Parathyroid adenoma (tissue), 2 donors: ENCODE data around the gene MLKL.

Source experiments
- H2AFZ ChIP-seq: fragments of 300-600 bp; sonication (generic); one replicate; pipeline ENCODE4 v1.7.0; 2017; ENCODE audit warnings: antibody characterized with exemption, mild to moderate bottlenecking
- H3K27ac ChIP-seq: fragments of 300-600 bp; sonication (generic); one replicate; pipeline ENCODE4 v1.7.0; 2017
- H3K27me3 ChIP-seq: fragments of 300-600 bp; sonication (generic); one replicate; pipeline ENCODE4 v1.7.0; 2017; ENCODE audit warnings: low read length; ENCODE audit not compliant: control insufficient read depth, insufficient read depth
- H3K36me3 ChIP-seq: fragments of 300-600 bp; sonication (generic); one replicate; pipeline ENCODE4 v1.7.0; 2017; ENCODE audit warnings: low read length; ENCODE audit not compliant: control insufficient read depth, insufficient read depth
- H3K4me1 ChIP-seq: fragments of 300-600 bp; sonication (generic); one replicate; pipeline ENCODE4 v1.7.0; 2017; ENCODE audit warnings: control low read depth
- H3K4me2 ChIP-seq: fragments of 300-600 bp; sonication (generic); one replicate; pipeline ENCODE4 v1.7.0; 2017; ENCODE audit warnings: low read length
- H3K4me3 ChIP-seq: fragments of 300-600 bp; sonication (generic); one replicate; pipeline ENCODE4 v1.7.0; 2017; ENCODE audit warnings: low read depth, low read length
- H3K79me2 ChIP-seq: fragments of 300-600 bp; sonication (generic); one replicate; pipeline ENCODE4 v1.7.0; 2017; ENCODE audit warnings: control low read depth
- H3K9ac ChIP-seq: fragments of 300-600 bp; sonication (generic); one replicate; pipeline ENCODE4 v1.7.0; 2017; ENCODE audit warnings: mild to moderate bottlenecking
- H3K9me3 ChIP-seq: fragments of 300-600 bp; sonication (generic); one replicate; pipeline ENCODE4 v1.7.0; 2017; ENCODE audit warnings: low read length; ENCODE audit not compliant: control insufficient read depth
- TF ChIP-seq, protein P1 (sequence below): fragments of 300-600 bp; sonication (generic); IDR thresholded peaks from one replicate; pipeline ENCODE4 v1.7.0; 2017; ENCODE audit warnings: antibody characterized with exemption, mild to moderate bottlenecking
- donor health status: primary hyperparathyroidism.

The MLKL gene

DNA sequence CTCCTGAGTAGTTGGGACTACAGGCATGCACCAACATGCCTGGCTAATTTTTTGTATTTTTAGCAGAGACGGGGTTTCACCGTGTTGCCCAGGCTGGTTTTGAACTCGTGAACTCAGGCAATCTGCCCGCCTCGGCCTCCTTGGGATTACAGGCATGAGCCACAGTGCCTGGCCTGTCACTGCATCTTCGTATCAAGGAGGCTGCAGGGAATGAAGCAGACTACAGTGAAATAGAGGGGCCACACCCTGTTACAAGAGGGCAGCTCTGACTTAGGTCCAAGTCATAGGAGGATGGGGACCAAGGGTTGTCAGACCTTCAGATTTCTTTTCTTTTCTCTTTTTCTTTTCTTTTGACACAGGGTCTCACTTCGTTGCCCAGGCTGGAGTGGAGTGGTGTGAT, 45.3 kb upstream of the MLKL start:
- H3K36me3 ChIP-seq, result no peaks in the 10 kb centered on the region
- H3K4me3 ChIP-seq, result no peak overlapping the region
- TF ChIP-seq, protein P1, sequence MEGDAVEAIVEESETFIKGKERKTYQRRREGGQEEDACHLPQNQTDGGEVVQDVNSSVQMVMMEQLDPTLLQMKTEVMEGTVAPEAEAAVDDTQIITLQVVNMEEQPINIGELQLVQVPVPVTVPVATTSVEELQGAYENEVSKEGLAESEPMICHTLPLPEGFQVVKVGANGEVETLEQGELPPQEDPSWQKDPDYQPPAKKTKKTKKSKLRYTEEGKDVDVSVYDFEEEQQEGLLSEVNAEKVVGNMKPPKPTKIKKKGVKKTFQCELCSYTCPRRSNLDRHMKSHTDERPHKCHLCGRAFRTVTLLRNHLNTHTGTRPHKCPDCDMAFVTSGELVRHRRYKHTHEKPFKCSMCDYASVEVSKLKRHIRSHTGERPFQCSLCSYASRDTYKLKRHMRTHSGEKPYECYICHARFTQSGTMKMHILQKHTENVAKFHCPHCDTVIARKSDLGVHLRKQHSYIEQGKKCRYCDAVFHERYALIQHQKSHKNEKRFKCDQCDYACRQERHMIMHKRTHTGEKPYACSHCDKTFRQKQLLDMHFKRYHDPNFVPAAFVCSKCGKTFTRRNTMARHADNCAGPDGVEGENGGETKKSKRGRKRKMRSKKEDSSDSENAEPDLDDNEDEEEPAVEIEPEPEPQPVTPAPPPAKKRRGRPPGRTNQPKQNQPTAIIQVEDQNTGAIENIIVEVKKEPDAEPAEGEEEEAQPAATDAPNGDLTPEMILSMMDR, result no peak
- no peak overlapping the region for H3K9ac ChIP-seq
- H3K4me1 ChIP-seq, result no peaks in the 10 kb centered on the region
- H3K4me2 ChIP-seq, result no peak overlapping the region
- H2AFZ ChIP-seq, result no peak overlapping the region
- no peak overlapping the region for H3K27ac ChIP-seq
- H3K27me3 ChIP-seq, result no peaks in the 10 kb centered on the region
- H3K79me2 ChIP-seq, result no peaks in the 10 kb centered on the region
- no peaks in the 10 kb centered on the region for H3K9me3 ChIP-seq

DNA sequence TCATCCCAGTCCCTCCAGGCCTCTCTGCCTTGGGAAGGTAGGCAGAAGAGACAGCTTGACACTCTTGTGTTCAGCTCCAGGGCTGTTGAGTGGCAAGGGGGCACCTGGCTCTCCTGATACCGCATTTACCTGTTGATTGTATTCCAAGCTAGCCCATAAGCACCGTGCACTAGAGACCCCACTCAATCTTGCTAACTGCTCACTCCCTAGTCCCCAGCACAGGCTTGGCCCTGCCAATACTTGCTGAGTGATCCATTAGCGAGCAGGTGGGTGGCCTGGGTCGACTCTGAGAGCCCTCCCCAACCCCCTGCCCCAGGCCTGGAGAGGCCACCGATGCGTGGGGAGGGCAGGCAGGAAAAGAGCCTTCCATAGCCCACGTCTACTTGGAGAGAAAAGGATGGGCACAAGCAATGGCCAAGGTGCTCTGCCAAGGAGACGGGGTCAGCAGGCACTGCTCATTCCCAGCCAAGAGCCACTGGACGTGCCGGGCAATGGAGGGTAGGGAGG, 44.5 kb upstream of the MLKL start:
- H3K4me2 ChIP-seq, result no peak overlapping the region
- no peak overlapping the region for H3K27ac ChIP-seq
- H3K9me3 ChIP-seq, result no peaks in the 10 kb centered on the region
- TF ChIP-seq, protein P1, result no peak
- no peaks in the 10 kb centered on the region for H3K4me1 ChIP-seq
- H3K9ac ChIP-seq, result no peak overlapping the region
- H3K79me2 ChIP-seq, result no peaks in the 10 kb centered on the region
- H3K4me3 ChIP-seq, result no peak overlapping the region
- H3K27me3 ChIP-seq, result no peaks in the 10 kb centered on the region
- no peak overlapping the region for H2AFZ ChIP-seq
- no peaks in the 10 kb centered on the region for H3K36me3 ChIP-seq

DNA sequence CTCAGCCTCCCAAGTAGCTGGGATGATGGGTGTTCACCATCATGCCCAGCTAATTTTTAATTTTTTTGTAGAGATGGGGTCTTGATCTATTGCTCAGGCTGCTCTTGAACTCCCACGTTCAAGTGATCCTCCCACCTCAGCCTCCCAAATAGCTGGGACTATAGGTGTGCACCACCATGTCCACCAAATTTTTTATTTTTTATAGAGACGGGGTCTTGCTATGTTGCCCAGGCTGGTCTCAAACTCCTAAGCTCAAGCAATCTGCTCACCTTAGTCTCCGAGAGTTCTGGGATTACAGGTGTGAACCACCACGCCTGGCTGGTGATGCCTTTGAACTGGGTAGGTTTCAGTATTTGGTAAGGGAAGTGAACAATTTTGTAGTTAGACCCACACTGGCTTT, 43.9 kb upstream of the MLKL start:
- Histone ChIP-seq H3K27me3 (no peaks in the 10 kb centered on the region), H3K36me3 (no peaks in the 10 kb centered on the region), H3K4me3 (no peak overlapping the region), H3K9me3 (no peaks in the 10 kb centered on the region), H3K4me1 (no peaks in the 10 kb centered on the region), H3K4me2 (no peak overlapping the region), H2AFZ (no peak overlapping the region), H3K79me2 (no peaks in the 10 kb centered on the region), H3K27ac (no peak overlapping the region), H3K9ac (no peak overlapping the region)
- TF ChIP-seq, protein P1, result no peak

DNA sequence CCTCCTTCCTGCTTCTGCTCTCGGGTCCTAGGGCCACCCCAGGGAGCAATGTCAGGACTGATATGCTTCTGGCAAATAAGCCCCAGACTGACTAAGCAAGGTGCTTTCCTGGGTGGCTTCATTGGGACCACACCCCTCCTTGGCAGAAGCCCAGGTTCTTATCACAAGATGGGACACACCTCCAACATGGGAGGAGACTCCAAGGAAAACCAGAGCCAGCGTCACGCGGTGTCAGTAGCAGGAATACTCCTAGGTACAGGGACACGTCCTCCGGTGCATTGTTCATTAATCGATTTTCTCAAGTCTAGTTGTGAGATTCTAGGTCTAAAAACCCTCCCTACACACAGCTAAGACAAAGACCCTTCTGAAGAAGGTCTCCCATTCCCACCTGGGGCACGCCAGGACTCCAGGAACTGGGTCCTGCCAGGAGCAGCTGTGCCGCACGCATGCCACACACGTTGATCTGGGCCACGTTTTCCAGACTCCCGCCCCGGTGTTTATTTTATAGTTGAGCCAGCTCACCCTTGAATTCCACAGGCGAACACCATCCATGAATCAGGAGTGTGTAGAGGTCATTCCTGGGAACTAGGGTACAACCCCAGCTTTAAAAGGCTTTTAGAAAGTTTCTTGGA, 43.1 kb upstream of the MLKL start:
- Histone ChIP-seq H3K9me3 (no peaks in the 10 kb centered on the region), H3K36me3 (no peaks in the 10 kb centered on the region), H3K4me3 (no peak overlapping the region), H3K27ac (peak overlapping the region; percentile 29), H3K27me3 (no peaks in the 10 kb centered on the region), H3K4me2 (peak overlapping the region; percentile 57), H3K79me2 (no peaks in the 10 kb centered on the region), H3K9ac (no peak overlapping the region), H2AFZ (peak overlapping the region; percentile 65), H3K4me1 (no peaks in the 10 kb centered on the region)
- TF ChIP-seq, protein P1, result no peak
